Neural progenitor cell (in vitro differentiated cells): ENCODE data around the gene LTO1.

ENCODE experiments used
- EZH2 ChIP-seq: fragments of 200-600 bp; sonication (generic); IDR thresholded peaks from 2 replicates; pipeline ENCODE4 v1.6.1; 2017; ENCODE audit warnings: antibody characterized with exemption, mild to moderate bottlenecking, moderate library complexity
- TF ChIP-seq, protein P1 (sequence below): fragments of 200-600 bp; sonication (generic); IDR thresholded peaks from 2 replicates; pipeline ENCODE4 v1.5.1; 2017; ENCODE audit warnings: antibody characterized with exemption, mild to moderate bottlenecking

DNA sequence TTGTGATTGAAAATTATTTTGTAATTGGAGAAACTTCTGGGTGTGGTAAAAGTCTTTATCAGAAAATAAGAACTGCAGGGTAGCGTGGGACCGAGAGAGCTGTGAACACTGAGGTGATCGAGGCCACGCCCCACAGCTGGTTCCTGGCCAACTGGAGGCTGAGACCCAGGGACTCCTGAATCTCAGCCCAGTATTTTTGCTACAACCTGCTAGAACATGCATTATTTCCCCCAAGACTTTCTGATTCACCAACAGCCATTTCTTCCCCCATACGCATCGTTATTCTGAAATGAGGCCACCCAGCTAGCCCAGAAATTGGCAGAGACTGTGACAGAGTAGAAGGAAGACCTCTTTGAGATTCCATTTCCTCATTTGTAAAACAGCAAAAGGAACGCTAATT lies 32.0 kb upstream of the LTO1 start:
- TF ChIP-seq EZH2 = no peak
- TF ChIP-seq, protein P1, sequence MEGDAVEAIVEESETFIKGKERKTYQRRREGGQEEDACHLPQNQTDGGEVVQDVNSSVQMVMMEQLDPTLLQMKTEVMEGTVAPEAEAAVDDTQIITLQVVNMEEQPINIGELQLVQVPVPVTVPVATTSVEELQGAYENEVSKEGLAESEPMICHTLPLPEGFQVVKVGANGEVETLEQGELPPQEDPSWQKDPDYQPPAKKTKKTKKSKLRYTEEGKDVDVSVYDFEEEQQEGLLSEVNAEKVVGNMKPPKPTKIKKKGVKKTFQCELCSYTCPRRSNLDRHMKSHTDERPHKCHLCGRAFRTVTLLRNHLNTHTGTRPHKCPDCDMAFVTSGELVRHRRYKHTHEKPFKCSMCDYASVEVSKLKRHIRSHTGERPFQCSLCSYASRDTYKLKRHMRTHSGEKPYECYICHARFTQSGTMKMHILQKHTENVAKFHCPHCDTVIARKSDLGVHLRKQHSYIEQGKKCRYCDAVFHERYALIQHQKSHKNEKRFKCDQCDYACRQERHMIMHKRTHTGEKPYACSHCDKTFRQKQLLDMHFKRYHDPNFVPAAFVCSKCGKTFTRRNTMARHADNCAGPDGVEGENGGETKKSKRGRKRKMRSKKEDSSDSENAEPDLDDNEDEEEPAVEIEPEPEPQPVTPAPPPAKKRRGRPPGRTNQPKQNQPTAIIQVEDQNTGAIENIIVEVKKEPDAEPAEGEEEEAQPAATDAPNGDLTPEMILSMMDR = no peak
